ACHN (cell line): ENCODE measurements around the gene RNF157.

Experiments
- DNase-seq: peaks from one replicate; pipeline ENCODE4 v3.0.0-alpha.2; 2015
- in situ Hi-C: cut with HindIII; loops from 2 replicates; pipeline ENCODE4 v1.10.0; 2017; ENCODE audit warnings: low sequenced_read_pairs, low pct_ligation_motif_present, low pct_unique_long_range_greater_than_20kb

RNF157 gene

DNA sequence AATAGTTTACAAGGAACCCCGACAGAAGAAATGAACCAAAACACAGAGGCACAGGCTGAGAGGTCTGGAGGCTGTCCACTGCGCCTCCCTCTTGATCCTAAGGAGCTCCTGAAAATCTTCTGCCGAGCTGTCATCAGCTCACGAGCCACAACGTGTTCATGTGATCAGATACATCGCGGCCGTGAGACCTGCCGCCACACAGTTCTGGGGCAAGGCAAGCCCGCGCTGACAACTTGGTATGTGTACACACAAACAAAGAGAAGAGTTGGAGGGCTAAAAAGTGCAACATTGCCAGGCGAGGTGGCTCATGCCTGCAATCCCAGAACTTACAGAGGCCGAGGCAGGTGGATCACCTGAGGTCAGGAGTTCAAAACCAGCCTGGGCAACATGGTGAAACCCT lies 144.3 kb downstream of the RNF157 start:
- in situ Hi-C loops = no loop called here
- no peak for DNase-seq

DNA sequence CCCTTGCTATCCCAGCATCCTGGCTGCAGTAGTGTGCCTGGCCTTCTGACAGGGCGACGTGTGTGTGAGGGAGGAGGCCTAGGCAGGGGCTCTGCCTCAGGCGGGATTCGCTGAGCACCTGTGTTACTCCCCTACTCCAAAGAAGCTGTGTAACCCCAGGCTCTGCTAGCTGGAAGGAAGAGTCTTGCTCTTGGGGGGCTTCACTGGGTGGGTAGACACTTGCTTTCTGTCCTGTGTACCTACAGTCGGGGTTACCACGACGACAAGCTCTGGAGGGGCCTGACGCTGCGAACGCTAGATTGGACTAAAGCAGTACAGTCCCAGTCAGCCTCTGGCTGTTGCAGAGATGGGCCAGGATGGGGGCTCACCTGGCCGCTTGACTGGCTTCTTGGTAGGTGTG lies 146.2 kb downstream of the RNF157 start:
- DNase-seq = no peak
- in situ Hi-C loops = no loop called here

DNA sequence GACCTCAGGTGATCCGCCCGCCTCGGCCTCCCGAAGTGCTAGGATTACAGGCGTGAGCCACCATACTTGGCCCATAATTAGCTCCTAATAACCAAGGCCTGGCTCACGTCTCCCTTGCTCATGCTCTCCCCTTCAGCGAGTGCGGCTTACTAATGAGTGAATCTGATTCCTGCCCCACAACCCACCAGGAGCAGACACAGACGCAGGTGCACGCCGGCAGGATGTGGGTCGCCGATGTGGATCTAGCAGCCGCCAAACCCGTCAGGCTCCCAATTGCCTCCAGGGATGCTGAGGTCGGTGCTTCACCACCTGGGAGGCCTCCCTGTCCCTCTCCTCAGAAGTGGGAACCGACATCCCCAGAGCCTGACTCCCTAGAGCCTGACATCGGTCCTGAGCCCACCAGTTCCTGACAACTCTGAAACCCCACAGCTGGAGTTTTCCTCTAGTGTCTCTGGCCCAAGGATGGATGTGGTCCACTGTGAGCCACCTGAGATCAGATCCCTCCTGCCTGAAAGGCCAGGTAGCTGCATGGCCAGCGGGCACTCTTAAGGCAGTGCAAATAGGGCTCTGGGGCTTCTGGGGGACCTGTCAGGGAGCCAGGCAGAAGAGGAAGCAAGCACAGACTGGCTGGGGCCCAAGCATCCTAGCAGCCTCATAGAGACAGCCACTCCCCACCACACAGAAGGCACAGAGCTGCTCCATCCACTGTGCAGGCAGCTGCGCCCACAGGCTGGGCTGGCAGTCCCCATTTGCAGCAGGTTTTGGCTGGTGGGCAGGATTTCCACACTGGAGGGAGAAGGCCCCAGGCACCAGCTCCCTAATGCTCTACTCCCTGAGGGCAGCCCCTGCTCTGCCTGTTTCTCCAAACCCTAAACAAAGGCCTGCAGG lies 147.5 kb downstream of the RNF157 start:
- DNase-seq = no peak
- in situ Hi-C loops = no loop called here
